ENCODE data around the gene FOXG1. TPM values are rescaled to one million over a fixed set of nuclear protein-coding genes. Genes with fewer than 3 reads are reported as not detected.

Gene FOXG1
- polyA plus RNA-seq, 2 of the 4 experiments (the other 2 are of a cell fraction) = 0.01 to 0.10 TPM

DNA sequence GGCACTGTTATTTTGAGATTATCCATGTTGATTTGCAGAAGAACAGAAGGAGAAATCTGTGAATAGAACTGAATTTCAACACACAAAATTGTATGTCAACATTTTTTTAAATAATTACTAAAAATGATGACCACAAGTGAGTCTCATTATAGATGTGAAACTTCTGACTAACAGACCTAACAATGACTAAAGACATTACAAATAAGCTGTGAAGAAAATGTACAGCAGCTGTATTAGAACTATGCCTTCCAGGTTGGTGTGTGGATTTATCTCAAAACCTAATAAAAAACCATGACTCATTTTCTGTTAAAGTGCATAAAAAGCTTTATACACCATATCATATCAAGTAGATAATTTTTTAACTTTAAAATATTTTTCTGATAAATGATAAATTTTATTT, 22.5 kb upstream of the FOXG1 start:
- H3K9me3 ChIP-seq = peaks cover 5% of the 10 kb centered on the region; the same call in 1 of the 3 replicates
- no peak overlapping the region for H3K27ac ChIP-seq
- POLR2A ChIA-PET = no interaction called here
- ATAC-seq (no peak), FAIRE-seq (no peak), DNase-seq (ENCODE audit: low read depth in 1 of 2, low spot score in 1 of 2) (no peak)
- no peaks in the 10 kb centered on the region for H3K4me1 ChIP-seq
- H3K4me2 ChIP-seq = no peak overlapping the region
- CTCF ChIA-PET = no interaction called here
- TF ChIP-seq JUNB (IDR thresholded peaks at IDR 0.05) (no peak), EHF (CRISPR knock-in tag; IDR thresholded peaks at IDR 0.05) (no peak), KDM1A (IDR thresholded peaks at IDR 0.05; ENCODE audit: low read depth) (no peak), CEBPB (IDR thresholded peaks at IDR 0.05) (no peak), RCOR1 (IDR thresholded peaks at IDR 0.05; ENCODE audit: low read depth, low read length) (no peak), EHMT2 (IDR thresholded peaks at IDR 0.05; ENCODE audit: low read depth) (no peak), POLR2A (IDR thresholded peaks at IDR 0.05; ENCODE audit: low read length) (no peak), ELK1 (IDR thresholded peaks at IDR 0.05; ENCODE audit: low read depth, low read length) (no peak), HDAC2 (IDR thresholded peaks at IDR 0.05) (no peak), CBX2 (IDR thresholded peaks at IDR 0.05; ENCODE audit: borderline replicate concordance, low read depth) (no peak), PBX3 (IDR thresholded peaks at IDR 0.05) (no peak), KDM5A (IDR thresholded peaks at IDR 0.05) (no peak), EP300 (IDR thresholded peaks at IDR 0.05) (no peak), MAX (IDR thresholded peaks at IDR 0.05) (no peak), HOXA7 (CRISPR knock-in tag; IDR thresholded peaks at IDR 0.05) (no peak), FOSL2 (IDR thresholded peaks at IDR 0.05) (no peak), FOSL2 (CRISPR knock-in tag; IDR thresholded peaks at IDR 0.05) (no peak)
- TF ChIP-seq, protein P1, sequence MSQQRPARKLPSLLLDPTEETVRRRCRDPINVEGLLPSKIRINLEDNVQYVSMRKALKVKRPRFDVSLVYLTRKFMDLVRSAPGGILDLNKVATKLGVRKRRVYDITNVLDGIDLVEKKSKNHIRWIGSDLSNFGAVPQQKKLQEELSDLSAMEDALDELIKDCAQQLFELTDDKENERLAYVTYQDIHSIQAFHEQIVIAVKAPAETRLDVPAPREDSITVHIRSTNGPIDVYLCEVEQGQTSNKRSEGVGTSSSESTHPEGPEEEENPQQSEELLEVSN (IDR thresholded peaks at IDR 0.05; ENCODE audit: borderline replicate concordance, low read depth) = no peak
- H3K4me3 ChIP-seq = no peak overlapping the region

DNA sequence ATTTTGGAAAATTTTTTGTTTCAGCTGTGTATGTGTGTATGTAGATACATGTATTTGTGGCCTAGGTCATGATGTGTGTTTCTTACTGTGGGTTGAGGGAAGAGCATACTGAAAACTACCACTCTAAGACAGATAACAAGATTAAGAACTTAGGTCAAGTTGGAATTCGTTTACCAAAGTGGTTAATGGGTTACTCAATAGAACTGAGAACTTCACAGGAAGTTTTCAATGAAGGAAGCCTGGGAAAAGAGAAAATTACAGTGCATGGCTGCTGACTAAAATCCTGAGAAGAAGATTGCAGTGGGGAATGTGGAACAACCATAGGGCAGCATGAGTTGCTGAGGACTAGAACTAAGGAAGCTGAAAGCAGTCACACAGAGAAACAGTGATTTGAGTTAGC, 21.4 kb upstream of the FOXG1 start:
- peaks cover 5% of the 10 kb centered on the region; the same call in 1 of the 3 replicates for H3K9me3 ChIP-seq
- no peak overlapping the region for H3K4me3 ChIP-seq
- 0% methylated on average over 1 of the region's 1 CpG for WGBS (ENCODE audit: missing lambda C conversion rate)
- no peak for ATAC-seq
- ChIA-PET CTCF (interaction anchor here (0.8 kb wide), 1 partner anchor 10 kb away, joined by 3 read pairs; no protein-coding TSS in a partner anchor), POLR2A (no interaction called here)
- H3K4me2 ChIP-seq = no peak overlapping the region
- no peaks in the 10 kb centered on the region for H3K4me1 ChIP-seq
- no peak for FAIRE-seq
- no peak for TF ChIP-seq HOXA7 (CRISPR knock-in tag; IDR thresholded peaks at IDR 0.05)
- no peak for TF ChIP-seq ATOH8 (CRISPR knock-in tag; IDR thresholded peaks at IDR 0.05; ENCODE audit: low read depth)
- no peak for TF ChIP-seq RCOR1 (IDR thresholded peaks at IDR 0.05; ENCODE audit: low read depth, low read length)
- no peak for TF ChIP-seq POLR2A (IDR thresholded peaks at IDR 0.05; ENCODE audit: low read length)
- no peak for TF ChIP-seq ESRRA (IDR thresholded peaks at IDR 0.05; ENCODE audit: borderline replicate concordance, low read length)
- no peak for TF ChIP-seq JUNB (IDR thresholded peaks at IDR 0.05)
- TF ChIP-seq CBX2 (IDR thresholded peaks at IDR 0.05; ENCODE audit: borderline replicate concordance, low read depth) = no peak
- no peak for TF ChIP-seq RAD21 (conservative IDR thresholded peaks at IDR 0.05 in 1 of 2, IDR thresholded peaks at IDR 0.05 in 1 of 2)
- no peak for TF ChIP-seq SREBF2 (IDR thresholded peaks at IDR 0.05)
- no peak for DNase-seq (ENCODE audit: low read depth in 1 of 2, low spot score in 1 of 2)
- H3K27ac ChIP-seq = no peak overlapping the region

DNA sequence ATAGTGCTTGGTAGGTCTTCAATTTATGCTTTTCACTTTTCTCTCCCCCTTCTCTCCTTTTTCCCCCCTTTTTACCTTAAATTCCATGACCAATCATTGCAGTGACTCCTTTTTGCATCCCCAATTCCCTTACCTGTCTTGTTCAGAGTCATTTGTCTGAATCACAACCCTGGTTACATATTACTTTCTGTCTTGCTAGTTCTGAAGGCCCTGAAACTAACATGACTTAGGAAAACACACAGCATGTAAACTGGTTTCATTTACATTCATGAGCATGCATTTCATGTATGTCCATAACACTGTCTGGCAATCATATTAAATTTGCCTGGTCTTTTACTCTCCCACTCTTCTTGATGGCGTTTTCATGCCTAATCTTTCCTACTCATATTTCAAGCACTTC, 20.3 kb upstream of the FOXG1 start:
- no peak overlapping the region for H3K27ac ChIP-seq
- ChIA-PET POLR2A (no interaction called here), CTCF (interaction anchor here (1.1 kb wide), 1 partner anchor 9 kb away, joined by 4 read pairs; no protein-coding TSS in a partner anchor)
- no peaks in the 10 kb centered on the region for H3K4me1 ChIP-seq
- no peak for FAIRE-seq
- no peak overlapping the region for H3K4me3 ChIP-seq
- H3K9me3 ChIP-seq = peaks cover 5% of the 10 kb centered on the region; the same call in 1 of the 3 replicates
- WGBS (ENCODE audit: missing lambda C conversion rate) = 19% methylated on average over 1 of the region's 1 CpG
- no peak for ATAC-seq
- no peak overlapping the region for H3K4me2 ChIP-seq
- DNase-seq (ENCODE audit: low read depth in 1 of 2, low spot score in 1 of 2) = no peak
- no peak for TF ChIP-seq RAD21 (conservative IDR thresholded peaks at IDR 0.05 in 1 of 2, IDR thresholded peaks at IDR 0.05 in 1 of 2)
- no peak for TF ChIP-seq HDAC2 (IDR thresholded peaks at IDR 0.05)
- TF ChIP-seq MYC (IDR thresholded peaks at IDR 0.05; ENCODE audit: borderline replicate concordance, low read length) = no peak
- TF ChIP-seq TP53 (CRISPR knock-in tag; IDR thresholded peaks at IDR 0.05) = no peak
- TF ChIP-seq RFX5 (IDR thresholded peaks at IDR 0.05) = no peak
- no peak for TF ChIP-seq CBX8 (IDR thresholded peaks at IDR 0.05)
- no peak for TF ChIP-seq MAX (IDR thresholded peaks at IDR 0.05)
- TF ChIP-seq BHLHE40 (IDR thresholded peaks at IDR 0.05; ENCODE audit: low read depth, low read length) = no peak
- no peak for TF ChIP-seq FOXS1 (CRISPR knock-in tag; IDR thresholded peaks at IDR 0.05)
- no peak for TF ChIP-seq CHD4 (IDR thresholded peaks at IDR 0.05; ENCODE audit: borderline replicate concordance)
- no peak for TF ChIP-seq PHF8 (IDR thresholded peaks at IDR 0.05; ENCODE audit: borderline replicate concordance, low read depth)
